Lower lobe of right lung (tissue), 2 donors: ENCODE results near the gene NOSIP. TPM values are rescaled to one million over a fixed set of nuclear protein-coding genes. Genes with fewer than 3 reads are reported as not detected.

ENCODE experiments used
- ATAC-seq, 2 donors: fragments of 200-7000 bp; cut with Tn5 transposase; one replicate each; pipeline ENCODE4 v1.9.1; 2020 to 2022; ENCODE audit warnings: mild to moderate bottlenecking in 2 of 2, moderate library complexity in 2 of 2
- DNase-seq: peaks from one replicate; pipeline ENCODE4 v3.0.0-alpha.2; 2020
- H3K27ac ChIP-seq: fragments of 200-600 bp; one replicate; pipeline ENCODE4 v1.8.0; 2022
- H3K27me3 ChIP-seq: fragments of 200-600 bp; one replicate; pipeline ENCODE4 v1.8.0; 2022; ENCODE audit warnings: low read depth
- H3K36me3 ChIP-seq: fragments of 200-600 bp; one replicate; pipeline ENCODE4 v1.8.0; 2022; ENCODE audit warnings: mild to moderate bottlenecking
- H3K4me1 ChIP-seq: fragments of 200-600 bp; one replicate; pipeline ENCODE4 v1.8.0; 2022
- H3K4me3 ChIP-seq: fragments of 200-600 bp; one replicate; pipeline ENCODE4 v1.8.0; 2022; ENCODE audit warnings: mild to moderate bottlenecking
- H3K9me3 ChIP-seq: fragments of 200-600 bp; one replicate; pipeline ENCODE4 v1.8.0; 2022
- CTCF ChIP-seq: fragments of 200-600 bp; IDR thresholded peaks from one replicate; pipeline ENCODE4 v1.8.0; 2022; ENCODE audit warnings: antibody characterized with exemption, mild to moderate bottlenecking
- intact Hi-C: fragments of 100-400 bp; cut with DNase I; formaldehyde crosslinking; loops from one replicate; pipeline ENCODE4 v1.11.0; 2022
- total RNA-seq: library from RNA; stranded (reverse); fragmentation: NEBNext Ultra II Directional; extraction: Animal tissue kit (Norgen Biotek cat#: 25700); gene quantifications from one replicate; pipeline ENCODE4 v1.2.1, GENCODE V29; 2021
- donor health status: DM: no; HTN: yes; CAD: no; lungs with severe emphysema.

Gene NOSIP
- total RNA-seq, 1 donor from 2014 or later = 47.2 TPM

DNA sequence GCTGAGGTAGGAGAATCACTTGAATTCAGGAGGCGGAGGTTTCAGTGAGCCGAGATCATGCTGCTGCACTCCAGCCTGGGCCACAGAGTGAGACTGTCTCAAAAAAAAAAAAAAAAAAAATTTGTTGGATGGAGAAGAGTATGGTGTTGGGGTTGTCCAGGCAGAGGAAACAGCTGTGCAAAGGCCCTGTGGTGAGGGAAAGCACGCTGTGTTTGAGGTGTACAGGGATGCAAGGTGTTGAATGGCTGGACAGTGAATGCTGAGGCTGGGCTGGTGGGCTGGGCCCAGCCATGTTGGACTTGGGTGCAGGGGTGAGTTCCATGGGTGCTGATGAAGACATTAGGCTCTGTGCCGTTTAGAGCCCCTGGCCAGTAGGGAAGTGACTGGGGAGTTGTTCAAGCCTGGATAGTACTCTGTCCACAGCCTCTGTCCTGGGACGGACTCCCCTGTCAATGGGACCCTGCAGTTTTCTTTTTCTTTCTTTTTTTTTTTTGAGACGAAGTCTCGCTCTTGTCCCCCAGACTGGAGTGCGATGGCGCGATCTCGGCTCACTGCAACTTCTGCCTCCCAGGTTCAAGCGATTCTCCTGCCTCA, 29.2 kb upstream of the NOSIP start:
- no peak for TF ChIP-seq CTCF
- Histone ChIP-seq H3K27ac (no peak overlapping the region), H3K27me3 (no peaks in the 10 kb centered on the region), H3K4me1 (peaks cover 11% of the 10 kb centered on the region), H3K9me3 (no peaks in the 10 kb centered on the region), H3K4me3 (no peak overlapping the region), H3K36me3 (peaks cover 73% of the 10 kb centered on the region)
- DNase-seq (no peak), ATAC-seq (no peak)
- intact Hi-C loops = no loop called here

DNA sequence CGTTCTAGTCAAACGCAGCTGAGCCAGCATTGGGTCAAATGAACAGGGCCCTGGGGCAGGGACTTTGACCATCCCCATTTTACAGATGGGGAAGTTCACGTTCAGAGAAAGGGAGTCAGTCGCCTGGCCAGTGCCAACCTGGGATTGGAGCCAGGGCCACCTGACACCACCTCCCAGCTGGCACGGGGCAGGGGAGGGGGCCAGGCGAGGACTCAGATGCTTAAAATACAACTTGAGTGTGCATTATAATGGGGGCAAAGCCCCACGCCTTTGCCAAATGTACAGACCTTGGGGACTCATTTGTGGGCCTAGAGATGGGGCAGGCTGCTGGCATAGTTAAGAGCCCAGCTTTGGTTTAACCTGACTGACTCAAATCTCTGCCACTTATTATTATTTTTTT, 25.2 kb upstream of the NOSIP start:
- H3K9me3 ChIP-seq = no peaks in the 10 kb centered on the region
- no peak for TF ChIP-seq CTCF
- DNase-seq = no peak
- H3K4me3 ChIP-seq = no peak overlapping the region
- H3K27me3 ChIP-seq = no peaks in the 10 kb centered on the region
- no peaks in the 10 kb centered on the region for H3K4me1 ChIP-seq
- ATAC-seq = no peak
- intact Hi-C loops = no loop called here
- no peak overlapping the region for H3K27ac ChIP-seq
- peaks cover 94% of the 10 kb centered on the region for H3K36me3 ChIP-seq

DNA sequence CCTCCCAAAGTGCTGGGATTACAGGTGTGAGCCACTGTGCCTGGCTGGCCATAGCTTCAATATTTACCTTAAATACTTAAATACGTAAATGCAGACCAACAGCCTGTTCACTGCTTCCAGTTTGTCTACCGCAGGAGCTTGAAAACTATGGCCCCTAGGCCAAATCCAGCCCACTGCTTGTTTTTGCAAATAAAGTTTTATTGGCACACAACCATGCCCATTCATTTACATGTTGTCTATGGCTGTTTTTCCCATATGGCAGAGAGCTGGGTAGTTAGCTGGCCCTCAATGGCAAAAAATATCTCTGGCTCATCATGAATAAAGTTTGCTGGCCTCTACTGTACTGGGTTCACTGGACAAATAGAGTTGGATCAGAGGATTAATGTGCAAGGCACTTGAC, 22.4 kb upstream of the NOSIP start:
- ATAC-seq = no peak
- Histone ChIP-seq H3K27me3 (no peaks in the 10 kb centered on the region), H3K4me1 (no peaks in the 10 kb centered on the region), H3K27ac (no peak overlapping the region), H3K9me3 (no peaks in the 10 kb centered on the region), H3K36me3 (peaks cover 96% of the 10 kb centered on the region), H3K4me3 (no peak overlapping the region)
- no peak for TF ChIP-seq CTCF
- intact Hi-C loops = no loop called here
- DNase-seq = no peak

DNA sequence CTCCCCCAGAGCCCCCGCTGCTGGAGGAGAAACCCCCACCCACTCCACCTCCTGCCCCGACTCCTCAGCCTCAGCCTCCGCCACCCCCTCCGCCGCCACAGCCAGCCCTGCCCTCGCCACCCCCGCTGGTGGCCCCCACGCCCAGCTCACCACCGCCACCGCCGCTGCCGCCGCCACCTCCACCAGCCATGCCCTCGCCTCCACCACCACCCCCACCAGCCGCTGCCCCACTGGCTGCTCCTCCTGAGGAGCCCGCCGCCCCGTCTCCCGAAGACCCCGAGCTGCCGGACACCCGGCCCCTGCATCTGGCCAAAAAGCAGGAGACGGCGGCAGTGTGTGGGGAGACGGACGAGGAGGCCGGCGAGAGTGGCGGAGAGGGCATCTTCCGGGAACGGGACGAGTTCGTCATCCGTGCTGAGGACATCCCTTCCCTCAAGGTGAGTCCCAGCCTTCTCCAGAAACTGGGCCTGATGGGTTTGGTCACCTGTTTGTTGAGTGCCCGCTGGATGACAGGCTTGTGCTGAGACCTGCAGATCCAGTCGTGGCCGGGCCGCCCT, 21.2 kb upstream of the NOSIP start:
- no peaks in the 10 kb centered on the region for H3K9me3 ChIP-seq
- no peak for TF ChIP-seq CTCF
- peaks cover 96% of the 10 kb centered on the region for H3K36me3 ChIP-seq
- no peak for DNase-seq
- intact Hi-C loops = no loop called here
- H3K27me3 ChIP-seq = no peaks in the 10 kb centered on the region
- H3K4me1 ChIP-seq = no peaks in the 10 kb centered on the region
- H3K4me3 ChIP-seq = no peak overlapping the region
- H3K27ac ChIP-seq = no peak overlapping the region
- ATAC-seq = no peak

DNA sequence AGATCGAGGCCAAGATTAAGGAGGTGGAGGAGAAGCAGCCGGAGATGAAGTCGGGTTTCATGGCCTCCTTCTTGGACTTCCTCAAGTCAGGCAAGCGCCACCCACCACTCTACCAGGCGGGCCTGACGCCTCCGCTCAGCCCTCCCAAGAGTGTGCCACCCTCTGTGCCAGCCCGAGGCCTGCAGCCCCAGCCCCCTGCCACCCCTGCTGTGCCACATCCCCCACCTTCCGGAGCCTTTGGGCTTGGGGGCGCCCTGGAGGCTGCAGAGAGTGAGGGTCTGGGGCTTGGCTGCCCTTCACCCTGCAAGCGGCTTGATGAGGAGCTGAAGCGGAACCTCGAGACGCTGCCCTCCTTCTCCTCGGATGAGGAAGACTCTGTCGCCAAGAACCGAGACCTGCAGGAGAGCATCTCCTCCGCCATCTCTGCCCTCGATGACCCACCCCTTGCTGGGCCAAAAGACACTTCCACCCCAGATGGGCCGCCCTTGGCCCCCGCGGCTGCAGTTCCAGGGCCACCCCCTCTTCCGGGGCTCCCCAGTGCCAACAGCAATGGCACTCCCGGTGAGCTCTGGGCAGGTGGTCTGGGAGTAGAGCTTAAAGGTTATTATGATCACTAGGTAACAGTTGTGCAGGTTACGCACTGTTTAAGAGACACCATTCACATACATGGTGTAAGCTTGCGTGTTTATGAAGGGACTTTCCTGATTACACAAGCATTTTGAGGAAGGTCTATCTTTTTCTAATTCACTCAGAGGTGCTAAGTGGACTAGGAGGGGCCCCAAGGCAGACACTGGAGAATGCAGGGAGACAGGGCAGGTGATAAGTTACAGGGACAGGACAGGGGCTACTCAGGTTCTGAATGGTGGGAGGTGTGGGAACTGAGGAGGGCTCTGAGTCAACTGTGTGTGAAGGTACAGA, 19.3 kb upstream of the NOSIP start:
- TF ChIP-seq CTCF = no peak
- no peak overlapping the region for H3K4me3 ChIP-seq
- intact Hi-C loops = no loop called here
- no peaks in the 10 kb centered on the region for H3K4me1 ChIP-seq
- DNase-seq (no peak), ATAC-seq (no peak)
- no peak overlapping the region for H3K27ac ChIP-seq
- H3K27me3 ChIP-seq = no peaks in the 10 kb centered on the region
- peaks cover 97% of the 10 kb centered on the region for H3K36me3 ChIP-seq
- no peaks in the 10 kb centered on the region for H3K9me3 ChIP-seq
